NCI-H2081 treated with DMSO at 0.1 percent for 48 hours (cell line): ENCODE measurements around the gene WDR90.
"Not testable (repeated sequence)": the region's sequence is repeated elsewhere in the genome, so short reads cannot be mapped to it uniquely, and the experiment has no call there.

Experiments used
- DNase-seq: peaks from one replicate; lab custom pipeline; 2025; lab: John Stamatoyannopoulos, UW

WDR90 gene

GRCh38 chr16:708959-709358 lies 59.8 kb downstream of the WDR90 start:
- no peak for DNase-seq

GRCh38 chr16:709566-710499 lies 60.7 kb downstream of the WDR90 start:
- DNase-seq, result no peak

GRCh38 chr16:710500-711075 lies 61.4 kb downstream of the WDR90 start:
- no peak for DNase-seq

- DNase-seq, result no peak
Measured at GRCh38 chr16:711084-711483, 61.9 kb downstream of the WDR90 start.

- DNase-seq, result no peak
Measured at GRCh38 chr16:711548-712320, 62.6 kb downstream of the WDR90 start.

- not testable (repeated sequence) for DNase-seq
Measured at GRCh38 chr16:712740-713250, 63.6 kb downstream of the WDR90 start.

DNA sequence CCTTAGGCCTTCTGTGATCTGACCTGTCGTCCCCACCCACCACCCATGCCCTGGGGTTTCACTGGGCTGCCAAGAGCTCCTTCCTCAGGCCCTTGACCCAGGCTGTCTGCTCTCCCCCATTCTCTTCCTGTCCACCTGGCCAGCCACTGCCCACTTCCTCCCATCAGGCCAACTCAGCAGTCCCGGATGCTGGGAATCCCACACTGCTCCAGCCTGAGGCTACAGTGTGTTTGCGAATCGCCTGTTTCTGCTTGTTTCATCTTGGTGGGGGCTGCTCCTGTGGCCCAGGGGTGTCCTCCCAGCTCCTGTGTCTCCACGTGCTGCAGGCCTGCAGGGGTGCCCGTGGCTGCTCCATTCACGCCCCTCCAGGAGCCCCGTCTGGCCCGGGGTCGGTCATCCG lies 64.9 kb downstream of the WDR90 start:
- no peak for DNase-seq

- DNase-seq, result no peak
Measured at GRCh38 chr16:714558-715476, 65.7 kb downstream of the WDR90 start, which contains the start of gene METRN. METRN (plus strand) TSS chr16:715118; CDS start chr16:715290, 172 bp downstream.

DNA sequence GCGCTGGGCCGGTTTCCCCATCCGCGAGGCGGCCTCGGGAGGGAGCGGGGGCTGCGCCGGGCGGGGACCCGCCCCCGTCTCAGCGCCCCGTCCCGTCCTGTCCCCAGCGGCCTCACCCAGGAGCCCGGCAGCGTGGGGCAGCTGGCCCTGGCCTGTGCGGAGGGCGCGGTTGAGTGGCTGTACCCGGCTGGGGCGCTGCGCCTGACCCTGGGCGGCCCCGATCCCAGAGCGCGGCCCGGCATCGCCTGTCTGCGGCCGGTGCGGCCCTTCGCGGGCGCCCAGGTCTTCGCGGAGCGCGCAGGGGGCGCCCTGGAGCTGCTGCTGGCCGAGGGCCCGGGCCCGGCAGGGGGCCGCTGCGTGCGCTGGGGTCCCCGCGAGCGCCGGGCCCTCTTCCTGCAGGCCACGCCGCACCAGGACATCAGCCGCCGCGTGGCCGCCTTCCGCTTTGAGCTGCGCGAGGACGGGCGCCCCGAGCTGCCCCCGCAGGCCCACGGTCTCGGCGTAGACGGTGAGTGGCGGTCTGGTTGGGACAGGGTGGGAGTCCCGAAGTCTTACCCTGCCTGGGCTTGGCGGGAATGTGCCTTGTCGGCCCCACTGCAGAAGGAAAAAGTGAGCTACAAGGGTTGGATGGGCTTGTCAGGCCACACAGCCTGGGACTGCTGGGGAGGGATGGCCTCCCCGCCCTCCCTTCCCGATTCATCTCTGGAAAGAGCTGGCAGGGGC lies 66.5 kb downstream of the WDR90 start:
- no peak for DNase-seq

DNA sequence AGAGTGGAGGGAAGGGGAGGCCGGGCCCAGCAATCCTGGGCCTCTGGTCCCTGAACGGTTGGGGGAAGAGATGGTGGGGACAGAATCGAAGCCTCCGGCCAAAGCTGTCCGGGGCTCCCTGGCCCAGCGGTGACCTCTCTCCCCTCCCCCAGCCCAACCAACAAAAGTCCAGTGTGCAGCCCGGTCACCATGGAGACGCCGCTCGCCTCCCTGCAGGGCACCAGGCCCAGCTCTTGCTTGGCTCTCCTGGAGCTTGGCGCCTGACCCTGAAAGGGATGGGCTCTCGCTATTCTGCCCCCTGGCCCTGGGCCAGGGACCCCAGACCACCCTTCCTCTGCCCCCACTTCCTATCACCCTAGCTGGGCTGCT lies 67.0 kb downstream of the WDR90 start:
- DNase-seq, result no peak

DNA sequence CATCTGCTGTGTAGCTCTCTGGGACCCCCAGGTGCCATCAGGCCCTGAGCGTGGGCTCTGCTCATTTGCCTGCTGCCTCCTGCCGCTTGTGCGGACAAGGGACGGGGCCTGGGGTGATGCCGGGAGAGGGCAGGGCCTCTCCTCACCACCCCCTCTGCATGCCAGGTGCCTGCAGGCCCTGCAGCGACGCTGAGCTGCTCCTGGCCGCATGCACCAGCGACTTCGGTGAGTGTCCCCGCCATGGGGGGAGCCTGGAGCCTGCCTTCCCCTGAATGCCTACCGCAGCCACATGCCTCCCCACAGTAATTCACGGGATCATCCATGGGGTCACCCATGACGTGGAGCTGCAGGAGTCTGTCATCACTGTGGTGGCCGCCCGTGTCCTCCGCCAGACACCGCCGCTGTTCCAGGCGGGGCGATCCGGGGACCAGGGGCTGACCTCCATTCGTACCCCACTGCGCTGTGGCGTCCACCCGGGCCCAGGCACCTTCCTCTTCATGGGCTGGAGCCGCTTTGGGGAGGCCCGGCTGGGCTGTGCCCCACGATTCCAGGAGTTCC lies 67.7 kb downstream of the WDR90 start:
- no peak for DNase-seq
